HEK293 (cell line): Measurements from ENCODE around the gene MTURN.
A peak's percentile ranks its signal among the peaks of the same experiment; 100 is the strongest.

Source experiments
- MYNN ChIP-seq: fragments of 450-650 bp; formaldehyde crosslinking; IDR thresholded peaks from 2 replicates; pipeline ENCODE4 v1.5.1; 2016; ENCODE audit warnings: missing biosample characterization, missing genetic modification characterization, borderline replicate concordance
- REPIN1 ChIP-seq: fragments of 450-650 bp; formaldehyde crosslinking; IDR thresholded peaks from 2 replicates; pipeline ENCODE4 v1.5.1; 2017; ENCODE audit warnings: missing biosample characterization, missing genetic modification characterization, low read depth
- SP2 ChIP-seq: fragments of 450-650 bp; formaldehyde crosslinking; IDR thresholded peaks from 2 replicates; pipeline ENCODE4 v1.5.1; 2016; ENCODE audit warnings: missing biosample characterization, missing genetic modification characterization
- ZBTB21 ChIP-seq: fragments of 450-650 bp; formaldehyde crosslinking; IDR thresholded peaks from 2 replicates; pipeline ENCODE4 v1.5.1; 2017; ENCODE audit warnings: missing biosample characterization, missing genetic modification characterization
- ZNF140 ChIP-seq: fragments of 450-650 bp; formaldehyde crosslinking; IDR thresholded peaks from 2 replicates; pipeline ENCODE4 v1.5.1; 2016; ENCODE audit warnings: missing biosample characterization, missing genetic modification characterization
- ZNF155 ChIP-seq: fragments of 450-650 bp; formaldehyde crosslinking; IDR thresholded peaks from 2 replicates; pipeline ENCODE4 v1.5.1; 2016; ENCODE audit warnings: missing biosample characterization, missing genetic modification characterization
- ZNF211 ChIP-seq: fragments of 450-650 bp; formaldehyde crosslinking; IDR thresholded peaks from 2 replicates; pipeline ENCODE4 v1.5.1; 2016; ENCODE audit warnings: low read depth, missing biosample characterization, missing genetic modification characterization
- ZNF214 ChIP-seq: fragments of 450-650 bp; formaldehyde crosslinking; IDR thresholded peaks from 2 replicates; pipeline ENCODE4 v1.5.1; 2017; ENCODE audit warnings: missing biosample characterization, mild to moderate bottlenecking, missing genetic modification characterization, borderline replicate concordance
- ZNF274 ChIP-seq, 2 experiments: fragments of 200-500 bp in 1 of 2; fragments of 450-650 bp in 1 of 2; sonication (Bioruptor generic) in 1 of 2; formaldehyde crosslinking in 1 of 2; IDR thresholded peaks; 2 replicates each; pipeline versions ENCODE4 v1.5.1 to v1.6.1; 2014 to 2016; ENCODE audit warnings: borderline replicate concordance in 1 of 2, inconsistent platforms in 1 of 2, low read length in 1 of 2, missing biosample characterization in 1 of 2, missing genetic modification characterization in 1 of 2
- ZNF37A ChIP-seq: fragments of 450-650 bp; IDR thresholded peaks from 2 replicates; pipeline ENCODE4 v1.5.1; 2018; ENCODE audit warnings: missing biosample characterization, missing genetic modification characterization
- ZNF394 ChIP-seq: fragments of 450-650 bp; formaldehyde crosslinking; IDR thresholded peaks from 2 replicates; pipeline ENCODE4 v1.5.1; 2016; ENCODE audit warnings: missing biosample characterization, missing genetic modification characterization, mild to moderate bottlenecking, moderate library complexity, borderline replicate concordance
- ZNF529 ChIP-seq: fragments of 450-650 bp; formaldehyde crosslinking; IDR thresholded peaks from 2 replicates; pipeline ENCODE4 v1.5.1; 2017; ENCODE audit warnings: missing genetic modification characterization, missing biosample characterization; ENCODE audit not compliant: insufficient replicate concordance
- ZNF596 ChIP-seq: fragments of 450-650 bp; IDR thresholded peaks from 2 replicates; pipeline ENCODE4 v1.5.0; 2018; ENCODE audit warnings: missing biosample characterization, mild to moderate bottlenecking, missing genetic modification characterization, moderate library complexity
- ZNF610 ChIP-seq: fragments of 450-650 bp; formaldehyde crosslinking; IDR thresholded peaks from 2 replicates; pipeline ENCODE4 v1.5.1; 2016; ENCODE audit warnings: missing biosample characterization, missing genetic modification characterization, borderline replicate concordance
- ZNF654 ChIP-seq: fragments of 450-650 bp; formaldehyde crosslinking; IDR thresholded peaks from 2 replicates; pipeline ENCODE4 v1.5.1; 2016; ENCODE audit warnings: low read depth, missing biosample characterization, missing genetic modification characterization
- ZNF701 ChIP-seq: fragments of 450-650 bp; formaldehyde crosslinking; IDR thresholded peaks from 2 replicates; pipeline ENCODE4 v1.5.1; 2016; ENCODE audit warnings: missing biosample characterization, missing genetic modification characterization
- ZNF843 ChIP-seq: fragments of 450-650 bp; formaldehyde crosslinking; IDR thresholded peaks from 2 replicates; pipeline ENCODE4 v1.5.1; 2016; ENCODE audit warnings: missing biosample characterization, missing genetic modification characterization
- TF ChIP-seq, protein P1 (sequence below): fragments of 450-650 bp; IDR thresholded peaks from 2 replicates; pipeline ENCODE4 v1.5.1; 2018; ENCODE audit warnings: missing biosample characterization, mild to moderate bottlenecking, missing genetic modification characterization
- TF ChIP-seq, protein P2 (sequence below): fragments of 450-650 bp; formaldehyde crosslinking; IDR thresholded peaks from 2 replicates; pipeline ENCODE4 v1.5.1; 2016; ENCODE audit warnings: missing biosample characterization, missing genetic modification characterization, borderline replicate concordance
- TF ChIP-seq, protein P3 (sequence below): fragments of 450-650 bp; formaldehyde crosslinking; IDR thresholded peaks from 2 replicates; pipeline ENCODE4 v1.5.1; 2016; ENCODE audit warnings: missing biosample characterization, missing genetic modification characterization
- TF ChIP-seq, protein P4 (sequence below): fragments of 450-650 bp; formaldehyde crosslinking; IDR thresholded peaks from 2 replicates; pipeline ENCODE4 v1.5.1; 2016; ENCODE audit warnings: missing biosample characterization, missing genetic modification characterization
- TF ChIP-seq, protein P5 (sequence below): fragments of 450-650 bp; formaldehyde crosslinking; IDR thresholded peaks from 2 replicates; pipeline ENCODE4 v1.5.1; 2016; ENCODE audit warnings: missing biosample characterization, missing genetic modification characterization
- TF ChIP-seq, protein P6 (sequence below): fragments of 450-650 bp; formaldehyde crosslinking; conservative IDR thresholded peaks from 2 replicates; pipeline ENCODE4 v1.5.1; 2016; ENCODE audit warnings: low read depth, missing biosample characterization, missing genetic modification characterization
- TF ChIP-seq, protein P7 (sequence below): IDR thresholded peaks from 2 replicates; pipeline ENCODE4 v1.6.1; 2011; ENCODE audit warnings: mild to moderate bottlenecking, low read depth, low read length, borderline replicate concordance

The MTURN gene

DNA sequence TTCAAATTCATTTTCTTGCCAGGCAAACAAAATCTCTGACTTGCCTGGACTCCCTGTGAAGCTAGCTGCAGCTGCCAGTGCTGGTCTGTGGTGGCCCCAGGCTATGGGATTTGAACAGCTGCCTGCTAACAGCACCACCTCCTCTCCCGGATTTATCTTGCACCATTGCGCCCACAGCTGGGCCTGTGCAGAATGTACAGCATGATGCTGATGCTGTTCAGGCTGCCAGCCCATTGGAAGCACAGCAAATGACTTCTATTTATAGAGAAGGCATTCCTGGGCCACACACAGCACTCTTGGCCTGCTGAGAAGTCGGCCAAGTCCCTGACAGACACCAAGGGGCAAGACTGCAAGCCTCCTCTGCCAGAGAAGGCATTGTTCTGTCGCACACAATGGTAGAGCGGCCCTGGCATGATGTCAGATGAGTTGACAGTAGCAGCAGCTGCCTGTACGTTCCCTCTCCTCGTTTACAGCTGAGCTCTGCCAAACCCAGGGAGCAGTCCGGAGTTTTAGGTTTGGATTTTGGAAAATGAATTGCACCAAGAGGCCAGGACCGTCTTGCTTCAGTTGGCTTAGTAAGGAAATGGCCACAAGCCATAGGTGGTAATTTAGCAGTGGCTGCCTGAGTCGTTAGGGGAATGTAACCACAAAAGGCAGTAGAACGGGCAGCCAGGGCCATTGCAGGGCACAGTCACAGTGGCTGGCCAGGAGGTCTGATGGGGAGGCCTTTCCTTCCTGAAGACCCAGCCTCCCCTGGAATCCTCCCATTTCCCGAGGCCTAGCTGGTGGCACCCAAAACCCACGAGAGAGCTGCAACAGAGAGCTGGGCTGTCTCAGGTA is 38.5 kb downstream of the MTURN start (continued):
- TF ChIP-seq, protein P1, sequence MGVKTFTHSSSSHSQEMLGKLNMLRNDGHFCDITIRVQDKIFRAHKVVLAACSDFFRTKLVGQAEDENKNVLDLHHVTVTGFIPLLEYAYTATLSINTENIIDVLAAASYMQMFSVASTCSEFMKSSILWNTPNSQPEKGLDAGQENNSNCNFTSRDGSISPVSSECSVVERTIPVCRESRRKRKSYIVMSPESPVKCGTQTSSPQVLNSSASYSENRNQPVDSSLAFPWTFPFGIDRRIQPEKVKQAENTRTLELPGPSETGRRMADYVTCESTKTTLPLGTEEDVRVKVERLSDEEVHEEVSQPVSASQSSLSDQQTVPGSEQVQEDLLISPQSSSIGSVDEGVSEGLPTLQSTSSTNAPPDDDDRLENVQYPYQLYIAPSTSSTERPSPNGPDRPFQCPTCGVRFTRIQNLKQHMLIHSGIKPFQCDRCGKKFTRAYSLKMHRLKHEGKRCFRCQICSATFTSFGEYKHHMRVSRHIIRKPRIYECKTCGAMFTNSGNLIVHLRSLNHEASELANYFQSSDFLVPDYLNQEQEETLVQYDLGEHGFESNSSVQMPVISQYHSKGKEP (tag by site-specific recombination): peak; percentile 90
- TF ChIP-seq, protein P2, sequence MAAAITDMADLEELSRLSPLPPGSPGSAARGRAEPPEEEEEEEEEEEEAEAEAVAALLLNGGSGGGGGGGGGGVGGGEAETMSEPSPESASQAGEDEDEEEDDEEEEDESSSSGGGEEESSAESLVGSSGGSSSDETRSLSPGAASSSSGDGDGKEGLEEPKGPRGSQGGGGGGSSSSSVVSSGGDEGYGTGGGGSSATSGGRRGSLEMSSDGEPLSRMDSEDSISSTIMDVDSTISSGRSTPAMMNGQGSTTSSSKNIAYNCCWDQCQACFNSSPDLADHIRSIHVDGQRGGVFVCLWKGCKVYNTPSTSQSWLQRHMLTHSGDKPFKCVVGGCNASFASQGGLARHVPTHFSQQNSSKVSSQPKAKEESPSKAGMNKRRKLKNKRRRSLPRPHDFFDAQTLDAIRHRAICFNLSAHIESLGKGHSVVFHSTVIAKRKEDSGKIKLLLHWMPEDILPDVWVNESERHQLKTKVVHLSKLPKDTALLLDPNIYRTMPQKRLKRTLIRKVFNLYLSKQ (tag by site-specific recombination): no peak
- TF ChIP-seq ZNF610 (tag by site-specific recombination) (no peak), MYNN (tag by site-specific recombination) (no peak), ZNF394 (no peak), ZNF37A (tag by site-specific recombination) (no peak), ZNF274 (IDR thresholded peaks at IDR 0.05; ENCODE audit: low read length) (no peak), ZNF274 (tag by site-specific recombination; IDR thresholded peaks at IDR 0.05; ENCODE audit: borderline replicate concordance) (no peak), ZNF654 (tag by site-specific recombination) (peak; percentile 52), ZNF596 (tag by site-specific recombination) (no peak), SP2 (tag by site-specific recombination) (no peak), ZNF843 (tag by site-specific recombination) (no peak), ZNF529 (no peak), ZNF155 (no peak), ZNF140 (no peak), ZNF701 (tag by site-specific recombination) (no peak), ZNF211 (tag by site-specific recombination) (no peak), REPIN1 (no peak), ZNF214 (tag by site-specific recombination) (no peak), ZBTB21 (no peak)
- TF ChIP-seq, protein P3, sequence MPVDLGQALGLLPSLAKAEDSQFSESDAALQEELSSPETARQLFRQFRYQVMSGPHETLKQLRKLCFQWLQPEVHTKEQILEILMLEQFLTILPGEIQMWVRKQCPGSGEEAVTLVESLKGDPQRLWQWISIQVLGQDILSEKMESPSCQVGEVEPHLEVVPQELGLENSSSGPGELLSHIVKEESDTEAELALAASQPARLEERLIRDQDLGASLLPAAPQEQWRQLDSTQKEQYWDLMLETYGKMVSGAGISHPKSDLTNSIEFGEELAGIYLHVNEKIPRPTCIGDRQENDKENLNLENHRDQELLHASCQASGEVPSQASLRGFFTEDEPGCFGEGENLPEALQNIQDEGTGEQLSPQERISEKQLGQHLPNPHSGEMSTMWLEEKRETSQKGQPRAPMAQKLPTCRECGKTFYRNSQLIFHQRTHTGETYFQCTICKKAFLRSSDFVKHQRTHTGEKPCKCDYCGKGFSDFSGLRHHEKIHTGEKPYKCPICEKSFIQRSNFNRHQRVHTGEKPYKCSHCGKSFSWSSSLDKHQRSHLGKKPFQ (tag by site-specific recombination): no peak
- TF ChIP-seq, protein P4, sequence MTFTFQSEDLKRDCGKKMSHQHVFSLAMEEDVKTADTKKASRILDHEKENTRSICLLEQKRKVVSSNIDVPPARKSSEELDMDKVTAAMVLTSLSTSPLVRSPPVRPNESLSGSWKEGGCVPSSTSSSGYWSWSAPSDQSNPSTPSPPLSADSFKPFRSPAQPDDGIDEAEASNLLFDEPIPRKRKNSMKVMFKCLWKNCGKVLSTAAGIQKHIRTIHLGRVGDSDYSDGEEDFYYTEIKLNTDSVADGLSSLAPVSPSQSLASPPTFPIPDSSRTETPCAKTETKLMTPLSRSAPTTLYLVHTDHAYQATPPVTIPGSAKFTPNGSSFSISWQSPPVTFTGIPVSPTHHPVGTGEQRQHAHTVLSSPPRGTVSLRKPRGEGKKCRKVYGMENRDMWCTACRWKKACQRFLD: no peak
- TF ChIP-seq, protein P5, sequence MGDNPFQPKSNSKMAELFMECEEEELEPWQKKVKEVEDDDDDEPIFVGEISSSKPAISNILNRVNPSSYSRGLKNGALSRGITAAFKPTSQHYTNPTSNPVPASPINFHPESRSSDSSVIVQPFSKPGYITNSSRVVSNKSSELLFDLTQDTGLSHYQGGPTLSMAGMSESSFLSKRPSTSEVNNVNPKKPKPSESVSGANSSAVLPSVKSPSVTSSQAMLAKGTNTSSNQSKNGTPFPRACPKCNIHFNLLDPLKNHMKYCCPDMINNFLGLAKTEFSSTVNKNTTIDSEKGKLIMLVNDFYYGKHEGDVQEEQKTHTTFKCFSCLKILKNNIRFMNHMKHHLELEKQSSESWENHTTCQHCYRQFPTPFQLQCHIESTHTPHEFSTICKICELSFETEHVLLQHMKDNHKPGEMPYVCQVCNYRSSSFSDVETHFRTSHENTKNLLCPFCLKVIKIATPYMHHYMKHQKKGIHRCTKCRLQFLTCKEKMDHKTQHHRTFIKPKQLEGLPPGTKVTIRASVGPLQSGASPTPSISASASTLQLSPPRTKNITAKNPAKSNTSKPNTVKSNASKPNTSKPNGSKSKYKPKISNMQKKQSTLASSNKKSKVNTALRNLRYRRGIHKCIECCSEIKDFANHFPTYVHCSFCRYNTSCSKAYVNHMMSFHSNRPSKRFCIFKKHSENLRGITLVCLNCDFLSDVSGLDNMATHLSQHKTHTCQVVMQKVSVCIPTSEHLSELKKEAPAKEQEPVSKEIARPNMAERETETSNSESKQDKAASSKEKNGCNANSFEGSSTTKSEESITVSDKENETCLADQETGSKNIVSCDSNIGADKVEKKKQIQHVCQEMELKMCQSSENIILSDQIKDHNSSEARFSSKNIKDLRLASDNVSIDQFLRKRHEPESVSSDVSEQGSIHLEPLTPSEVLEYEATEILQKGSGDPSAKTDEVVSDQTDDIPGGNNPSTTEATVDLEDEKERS (tag by site-specific recombination): no peak
- TF ChIP-seq, protein P6, sequence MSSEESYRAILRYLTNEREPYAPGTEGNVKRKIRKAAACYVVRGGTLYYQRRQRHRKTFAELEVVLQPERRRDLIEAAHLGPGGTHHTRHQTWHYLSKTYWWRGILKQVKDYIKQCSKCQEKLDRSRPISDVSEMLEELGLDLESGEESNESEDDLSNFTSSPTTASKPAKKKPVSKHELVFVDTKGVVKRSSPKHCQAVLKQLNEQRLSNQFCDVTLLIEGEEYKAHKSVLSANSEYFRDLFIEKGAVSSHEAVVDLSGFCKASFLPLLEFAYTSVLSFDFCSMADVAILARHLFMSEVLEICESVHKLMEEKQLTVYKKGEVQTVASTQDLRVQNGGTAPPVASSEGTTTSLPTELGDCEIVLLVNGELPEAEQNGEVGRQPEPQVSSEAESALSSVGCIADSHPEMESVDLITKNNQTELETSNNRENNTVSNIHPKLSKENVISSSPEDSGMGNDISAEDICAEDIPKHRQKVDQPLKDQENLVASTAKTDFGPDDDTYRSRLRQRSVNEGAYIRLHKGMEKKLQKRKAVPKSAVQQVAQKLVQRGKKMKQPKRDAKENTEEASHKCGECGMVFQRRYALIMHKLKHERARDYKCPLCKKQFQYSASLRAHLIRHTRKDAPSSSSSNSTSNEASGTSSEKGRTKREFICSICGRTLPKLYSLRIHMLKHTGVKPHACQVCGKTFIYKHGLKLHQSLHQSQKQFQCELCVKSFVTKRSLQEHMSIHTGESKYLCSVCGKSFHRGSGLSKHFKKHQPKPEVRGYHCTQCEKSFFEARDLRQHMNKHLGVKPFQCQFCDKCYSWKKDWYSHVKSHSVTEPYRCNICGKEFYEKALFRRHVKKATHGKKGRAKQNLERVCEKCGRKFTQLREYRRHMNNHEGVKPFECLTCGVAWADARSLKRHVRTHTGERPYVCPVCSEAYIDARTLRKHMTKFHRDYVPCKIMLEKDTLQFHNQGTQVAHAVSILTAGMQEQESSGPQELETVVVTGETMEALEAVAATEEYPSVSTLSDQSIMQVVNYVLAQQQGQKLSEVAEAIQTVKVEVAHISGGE (tag by site-specific recombination): no peak
- TF ChIP-seq, protein P7, sequence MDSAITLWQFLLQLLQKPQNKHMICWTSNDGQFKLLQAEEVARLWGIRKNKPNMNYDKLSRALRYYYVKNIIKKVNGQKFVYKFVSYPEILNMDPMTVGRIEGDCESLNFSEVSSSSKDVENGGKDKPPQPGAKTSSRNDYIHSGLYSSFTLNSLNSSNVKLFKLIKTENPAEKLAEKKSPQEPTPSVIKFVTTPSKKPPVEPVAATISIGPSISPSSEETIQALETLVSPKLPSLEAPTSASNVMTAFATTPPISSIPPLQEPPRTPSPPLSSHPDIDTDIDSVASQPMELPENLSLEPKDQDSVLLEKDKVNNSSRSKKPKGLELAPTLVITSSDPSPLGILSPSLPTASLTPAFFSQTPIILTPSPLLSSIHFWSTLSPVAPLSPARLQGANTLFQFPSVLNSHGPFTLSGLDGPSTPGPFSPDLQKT: no peak
